SK-N-SH (cell line): ENCODE data around the gene TMEM88. TPM values are rescaled to one million over a fixed set of nuclear protein-coding genes. Genes with fewer than 3 reads are reported as not detected.

Experiments
- CTCF ChIA-PET: fragments of 300-600, 350-600 bp; formaldehyde crosslinking; extraction: SDS; loops from one replicate; lab custom pipeline; 2021; lab: Yijun Ruan, JAX
- POLR2A ChIA-PET: fragments of 350-600 bp; sonication (Branson Sonifier 250); formaldehyde crosslinking; extraction: SDS; loops from one replicate; lab custom pipeline; 2020; ENCODE audit warnings: antibody characterized with exemption, inconsistent platforms; lab: Yijun Ruan, JAX
- DNase-seq: peaks from one replicate; pipeline ENCODE4 v3.0.0; 2012
- H2AFZ ChIP-seq: fragments of 200-600 bp; sonication (generic); 2 replicates; pipeline ENCODE4 v1.8.1; 2016; ENCODE audit warnings: antibody characterized with exemption, mild to moderate bottlenecking, low read depth
- H3F3A ChIP-seq: fragments of 200-600 bp; sonication (generic); replicated peaks from 2 replicates; pipeline ENCODE3; 2016; ENCODE audit warnings: antibody characterized with exemption, mild to moderate bottlenecking; ENCODE audit not compliant: insufficient read depth
- H3K27ac ChIP-seq, 2 experiments: fragments of 200-500 bp in 1 of 2; fragments of 200-600 bp in 1 of 2; sonication (Bioruptor generic) in 1 of 2; sonication (generic), shearing (Covaris generic) in 1 of 2; 2 replicates each; pipeline versions ENCODE4 v1.5.1 to v1.6.1; 2014 to 2016; ENCODE audit warnings: low read depth in 2 of 2, inconsistent platforms in 1 of 2, low read length in 1 of 2, mild to moderate bottlenecking in 1 of 2, mixed read lengths in 1 of 2
- H3K27me3 ChIP-seq: fragments of 200-600 bp; sonication (generic), shearing (Covaris generic); 2 replicates; pipeline ENCODE4 v1.6.1; 2016; ENCODE audit warnings: mixed run types; ENCODE audit not compliant: insufficient read depth
- H3K36me3 ChIP-seq, 2 experiments: fragments of 200-500 bp in 1 of 2; fragments of 200-600 bp in 1 of 2; sonication (Bioruptor generic) in 1 of 2; sonication (generic) in 1 of 2; replicated peaks in 1 of 2; 2 replicates each; pipeline versions ENCODE3 to v1.5.1; 2014 to 2016; ENCODE audit warnings: low read length in 1 of 2, mild to moderate bottlenecking in 1 of 2; ENCODE audit not compliant: insufficient read depth in 2 of 2, control insufficient read depth in 1 of 2
- H3K4me1 ChIP-seq, 2 experiments: fragments of 200-500 bp in 1 of 2; fragments of 200-600 bp in 1 of 2; sonication (Bioruptor generic) in 1 of 2; sonication (generic), shearing (Covaris generic) in 1 of 2; 2 replicates each; pipeline versions ENCODE4 v1.5.1 to v1.6.1; 2014 to 2016; ENCODE audit warnings: low read depth in 1 of 2, low read length in 1 of 2, mixed run types in 1 of 2; ENCODE audit not compliant: insufficient read depth in 2 of 2, control insufficient read depth in 1 of 2
- H3K4me2 ChIP-seq: fragments of 200-600 bp; sonication (generic), shearing (Covaris generic); 2 replicates; pipeline ENCODE4 v1.6.1; 2017; ENCODE audit warnings: mixed run types
- H3K4me3 ChIP-seq, 2 experiments: fragments of 200-500 bp in 1 of 2; fragments of 200-600 bp in 1 of 2; sonication (Bioruptor generic) in 1 of 2; sonication (generic), shearing (Covaris generic) in 1 of 2; 2 replicates each; pipeline versions ENCODE4 v1.5.1 to v1.8.1; 2014 to 2016; ENCODE audit warnings: low read depth in 2 of 2, inconsistent platforms in 1 of 2, low read length in 1 of 2, mild to moderate bottlenecking in 1 of 2, mixed read lengths in 1 of 2, moderate library complexity in 1 of 2
- H3K79me2 ChIP-seq: fragments of 200-600 bp; sonication (generic); 2 replicates; pipeline ENCODE4 v1.8.1; 2017; ENCODE audit warnings: mild to moderate bottlenecking; ENCODE audit not compliant: insufficient read depth
- H3K9ac ChIP-seq: fragments of 200-600 bp; sonication (generic); 2 replicates; pipeline ENCODE4 v1.6.1; 2017; ENCODE audit warnings: mixed run types
- H3K9me2 ChIP-seq: fragments of 200-600 bp; sonication (generic); 2 replicates; pipeline ENCODE4 v1.6.1; 2017; ENCODE audit warnings: mixed run types
- H3K9me3 ChIP-seq: fragments of 200-600 bp; sonication (generic); 2 replicates; pipeline ENCODE4 v1.6.1; 2017; ENCODE audit warnings: mixed run types, mild to moderate bottlenecking, moderate library complexity
- H4K20me1 ChIP-seq: fragments of 200-600 bp; sonication (generic); 2 replicates; pipeline ENCODE4 v1.6.1; 2017; ENCODE audit warnings: mild to moderate bottlenecking, mixed run types; ENCODE audit not compliant: insufficient read depth
- CHD2 ChIP-seq: fragments of 150-350 bp; IDR thresholded peaks from 2 replicates; pipeline ENCODE4 v1.6.1; 2018; ENCODE audit warnings: low read length; ENCODE audit not compliant: partially characterized antibody
- CTCF ChIP-seq: fragments of 200-600 bp; sonication (generic); IDR thresholded peaks from 2 replicates; pipeline ENCODE4 v1.6.1; 2017; ENCODE audit warnings: antibody characterized with exemption, mild to moderate bottlenecking, moderate library complexity
- ELF1 ChIP-seq: IDR thresholded peaks from 2 replicates; pipeline ENCODE4 v1.4.0; 2012
- EP300 ChIP-seq, 2 experiments: IDR thresholded peaks; 2 replicates each; pipeline versions ENCODE4 v1.4.0 to v1.6.1; 2012; ENCODE audit warnings: borderline replicate concordance in 1 of 2, low read depth in 1 of 2, low read length in 1 of 2
- FOSL2 ChIP-seq: IDR thresholded peaks from 2 replicates; pipeline ENCODE4 v1.4.0; 2012; ENCODE audit warnings: low read depth, mild to moderate bottlenecking, moderate library complexity, borderline replicate concordance
- GABPA ChIP-seq: IDR thresholded peaks from 2 replicates; pipeline ENCODE4 v1.4.0; 2012; ENCODE audit warnings: low read depth, mild to moderate bottlenecking
- GATA2 ChIP-seq: sonication (generic); formaldehyde crosslinking; IDR thresholded peaks from 2 replicates; pipeline ENCODE4 v1.5.0; 2020; ENCODE audit warnings: mild to moderate bottlenecking, missing genetic modification reagents
- IRF3 ChIP-seq: fragments of 150-350 bp; IDR thresholded peaks from 2 replicates; pipeline ENCODE4 v1.6.1; 2016; ENCODE audit warnings: mild to moderate bottlenecking, low read depth, low read length
- MEF2A ChIP-seq: IDR thresholded peaks from 2 replicates; pipeline ENCODE4 v1.4.0; 2012; ENCODE audit warnings: low read depth, borderline replicate concordance
- MXI1 ChIP-seq: IDR thresholded peaks from 2 replicates; pipeline ENCODE4 v1.6.1; 2012; ENCODE audit warnings: mild to moderate bottlenecking, low read depth, low read length, improper control_type of control experiment
- PBX3 ChIP-seq: IDR thresholded peaks from 2 replicates; pipeline ENCODE4; 2012
- RAD21 ChIP-seq: IDR thresholded peaks from 2 replicates; pipeline ENCODE4 v1.6.1; 2012; ENCODE audit warnings: mild to moderate bottlenecking, low read length
- REST ChIP-seq: IDR thresholded peaks from 2 replicates; pipeline ENCODE4 v1.6.1; 2012; ENCODE audit warnings: mild to moderate bottlenecking, low read depth, low read length, moderate library complexity
- RFX5 ChIP-seq: IDR thresholded peaks from 2 replicates; pipeline ENCODE4 v1.6.1; 2012; ENCODE audit warnings: mild to moderate bottlenecking, improper control_type of control experiment, low read length
- RXRA ChIP-seq: IDR thresholded peaks from 2 replicates; pipeline ENCODE4 v1.4.0; 2012; ENCODE audit warnings: low read depth, mild to moderate bottlenecking, borderline replicate concordance
- TCF12 ChIP-seq: IDR thresholded peaks from 2 replicates; pipeline ENCODE4 v1.4.0; 2012
- TEAD4 ChIP-seq: IDR thresholded peaks from 2 replicates; pipeline ENCODE4 v1.4.0; 2012; ENCODE audit warnings: mild to moderate bottlenecking, borderline replicate concordance; ENCODE audit not compliant: insufficient read depth
- USF1 ChIP-seq: IDR thresholded peaks from 2 replicates; pipeline ENCODE4 v1.4.0; 2012; ENCODE audit warnings: low read depth, borderline replicate concordance
- USF2 ChIP-seq: fragments of 150-350 bp; IDR thresholded peaks from 2 replicates; pipeline ENCODE4 v1.6.1; 2017; ENCODE audit warnings: antibody characterized with exemption, low read length, low read depth, borderline replicate concordance
- WGBS: methylation state at CpG from one replicate; pipeline ENCODE4 v1.1.6; 2017; ENCODE audit warnings: low lambda C conversion rate; 5-methylcytosine and 5-hydroxymethylcytosine counted together
- polyA plus RNA-seq, 3 experiments: library from polyadenylated mRNA; depleted of rRNA; stranded (reverse); fragments of >200 nt; gene quantifications; 2 replicates each; pipeline ENCODE4 v1.2.3, GENCODE V29; 2012

Gene TMEM88
- polyA plus RNA-seq, 1 of the 3 experiments (the other 2 are of a cell fraction): 1.2 TPM

- Histone ChIP-seq H3K36me3 (peaks cover 37 to 75% of the 10 kb centered on the region in 2 experiments), H3K79me2 (peaks cover 16% of the 10 kb centered on the region), H3K27ac (no peak overlapping the region), H3K4me3 (no peak overlapping the region), H3K9ac (no peak overlapping the region), H3F3A (peaks cover 21% of the 10 kb centered on the region), H3K4me2 (no peak overlapping the region), H3K9me3 (no peaks in the 10 kb centered on the region), H4K20me1 (peaks cover 40% of the 10 kb centered on the region), H3K4me1 (peaks cover 8 to 20% of the 10 kb centered on the region in 2 experiments; a peak in 2 of 4 replicates), H3K9me2 (no peaks in the 10 kb centered on the region), H2AFZ (no peak overlapping the region), H3K27me3 (no peaks in the 10 kb centered on the region)
- ChIA-PET POLR2A (interaction anchor here (1.2 to 2.4 kb wide), 2 partner anchors 12 to 15 kb away, joined by 6 to 7 read pairs; no protein-coding TSS in a partner anchor), CTCF (interaction anchor here (1.3 to 5.7 kb wide), 8 partner anchors 10 to 208 kb away, joined by 3 to 58 read pairs (median 8); partner anchors contain the start of gene KDM6B)
- TF ChIP-seq FOSL2 (no peak), MXI1 (no peak), USF1 (no peak), GATA2 (CRISPR knock-in tag) (no peak), PBX3 (no peak), TEAD4 (no peak), REST (no peak), RAD21 (no peak), ELF1 (no peak), GABPA (no peak), CTCF (no peak), CHD2 (no peak), EP300 (IDR thresholded peaks at IDR 0.05; ENCODE audit: borderline replicate concordance in 1 of 2, low read depth in 1 of 2, low read length in 1 of 2) (no peak), USF2 (no peak), RXRA (no peak), TCF12 (no peak), MEF2A (no peak), IRF3 (no peak), RFX5 (no peak)
- WGBS: 92% methylated on average over 10 of the region's 12 CpGs
- no peak for DNase-seq
These were observed 4.9 kb upstream of the TMEM88 start for GRCh38 chr17:7849751-7850504.
